ENCODE results near the gene MAST1. TPM values are rescaled to one million over a fixed set of nuclear protein-coding genes. Genes with fewer than 3 reads are reported as not detected.

The MAST1 gene
- total and polyA plus RNA-seq, 8 donors, result 0.43 to 33.9 (median 1.3) TPM; not detected in 1

DNA sequence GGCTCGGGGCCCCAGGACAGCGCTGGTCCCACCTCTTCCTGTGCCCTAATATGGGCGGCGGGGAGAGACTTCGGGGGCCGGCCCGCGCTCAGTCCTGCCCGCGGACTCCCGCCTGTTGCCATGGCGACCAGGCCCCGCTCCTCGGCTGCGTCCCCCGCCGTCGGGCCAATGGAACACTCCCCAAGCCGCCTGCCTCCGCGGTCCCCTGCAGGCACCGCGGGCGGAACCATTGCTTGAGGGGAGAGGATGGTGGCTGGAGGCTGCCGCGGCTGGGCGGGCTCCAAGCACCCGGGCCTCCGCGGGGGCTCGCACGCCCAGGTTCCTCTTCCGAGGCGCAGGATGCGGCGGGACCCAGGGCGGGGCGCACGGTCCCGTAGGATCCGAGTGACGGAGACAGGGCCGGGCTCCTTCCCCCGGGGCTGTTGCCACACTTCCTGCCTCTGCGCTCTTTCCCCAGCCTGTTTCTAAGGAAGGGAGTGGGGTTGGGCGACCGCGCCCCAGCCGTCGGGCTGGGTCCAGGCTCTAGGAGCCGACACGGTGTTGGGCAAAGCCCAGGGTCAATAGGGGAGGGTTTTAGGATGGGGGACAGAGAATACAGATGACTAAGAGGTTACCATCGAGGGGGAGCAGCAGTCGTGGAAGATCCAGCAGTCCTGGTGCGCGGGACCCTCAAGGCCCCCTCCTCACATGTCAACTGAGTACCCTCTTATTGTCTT, 48.3 kb upstream of the MAST1 start:
- Histone ChIP-seq H3K4me1 (peaks cover 61 to 72% (median 63%) of the 10 kb centered on the region in 4 donors), H3K27me3 (no peaks in the 10 kb centered on the region), H3K36me3 (no peaks in the 10 kb centered on the region), H3K9me3 (no peaks in the 10 kb centered on the region), H3K27ac (peak overlapping the region; percentile 92 to 100 (median 99)), H3K4me3 (peak overlapping the region; percentile 79 to 93 (median 86))
- TF ChIP-seq POLR2AphosphoS5 (IDR thresholded peaks at IDR 0.05) (peak; percentile 91 to 98 (median 97)), EP300 (IDR thresholded peaks at IDR 0.05) (peak; percentile 31), CTCF (IDR thresholded peaks at IDR 0.05) (no peak), POLR2A (IDR thresholded peaks at IDR 0.05) (peak in 2 of 4 donors; percentile 45 to 84)
- intact Hi-C loops (cut with DNase I; ENCODE audit: low total_unique reads), result no loop called here
- WGBS, 5 donors, result 0 to 1% (median 0%) methylated on average over 18 to 56 of the region's 56 CpGs
- DNase-seq, result peak; percentile 96 to 99

DNA sequence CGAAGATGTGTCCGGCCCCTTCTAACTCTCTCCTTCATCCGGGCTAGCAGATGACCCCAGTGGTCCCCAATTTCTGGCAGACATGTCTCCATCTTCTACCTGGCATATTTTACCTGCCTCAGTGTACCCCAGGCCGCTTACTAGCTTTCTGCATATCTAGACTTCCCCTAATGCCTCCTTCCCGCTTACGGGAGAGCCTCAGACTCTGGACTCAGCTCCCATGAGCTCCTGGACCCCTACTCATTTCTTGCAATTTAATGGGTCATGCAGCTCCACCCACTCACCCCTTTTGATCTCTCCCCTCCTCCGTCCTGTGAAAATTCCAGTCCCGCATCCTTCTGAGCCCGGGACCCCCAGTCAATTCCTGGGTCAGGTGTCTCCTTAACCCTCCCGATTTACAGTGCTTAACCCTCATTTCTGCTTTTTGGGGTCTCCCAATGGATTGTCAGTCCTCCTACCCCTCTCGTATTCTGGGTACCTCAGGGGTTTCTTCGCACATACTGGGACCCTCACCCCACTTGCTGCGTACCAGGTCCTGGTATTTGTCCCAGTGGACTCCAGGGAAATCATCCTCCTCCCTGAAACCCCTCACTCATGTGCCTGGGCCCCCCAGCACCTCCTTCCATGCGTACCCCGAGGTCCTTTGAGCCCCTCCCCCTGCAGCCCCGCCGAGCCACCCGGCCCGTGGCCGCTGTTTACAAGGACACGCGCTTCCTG, 47.5 kb upstream of the MAST1 start:
- H3K4me1 ChIP-seq, result peaks cover 58 to 66% (median 61%) of the 10 kb centered on the region in 4 donors
- H3K4me3 ChIP-seq, result peak overlapping the region; percentile 79 to 93 (median 86)
- TF ChIP-seq POLR2AphosphoS5 (IDR thresholded peaks at IDR 0.05) (no peak), EP300 (IDR thresholded peaks at IDR 0.05) (no peak), CTCF (IDR thresholded peaks at IDR 0.05) (no peak), POLR2A (IDR thresholded peaks at IDR 0.05) (no peak)
- intact Hi-C loops (cut with DNase I; ENCODE audit: low total_unique reads), result no loop called here
- peak in 1 of 2 donors; percentile 56 for DNase-seq
- no peaks in the 10 kb centered on the region for H3K27me3 ChIP-seq
- 1% methylated on average over 13 to 22 of the region's 22 CpGs for WGBS, 5 donors
- H3K9me3 ChIP-seq, result no peaks in the 10 kb centered on the region
- no peaks in the 10 kb centered on the region for H3K36me3 ChIP-seq
- peak overlapping the region; percentile 92 to 100 (median 99) for H3K27ac ChIP-seq

GRCh38 chr19:12791345-12792050, 46.8 kb upstream of the MAST1 start, which contains the start of gene JUNB:
Gene JUNB, plus strand, starts transcription at chr19:12791486. Its CDS starts 286 bp downstream, at chr19:12791772.
- Histone ChIP-seq H3K4me3 (peak within 1 kb of the TSS; percentile 79 to 93 (median 86)), H3K9me3 (no peaks in the 10 kb centered on the region), H3K27me3 (no peaks in the 10 kb centered on the region), H3K36me3 (no peaks in the 10 kb centered on the region), H3K27ac (peak within 1 kb of the TSS; percentile 92 to 100 (median 99)), H3K4me1 (peaks cover 58 to 66% (median 61%) of the 10 kb centered on the region in 4 donors)
- DNase-seq, result peak; percentile 99
- intact Hi-C loops (cut with DNase I; ENCODE audit: low total_unique reads), result no loop called here
- TF ChIP-seq EP300 (IDR thresholded peaks at IDR 0.05) (peak; percentile 98), POLR2AphosphoS5 (IDR thresholded peaks at IDR 0.05) (peak; percentile 100), CTCF (IDR thresholded peaks at IDR 0.05) (no peak), POLR2A (IDR thresholded peaks at IDR 0.05) (peak in 3 of 4 donors; percentile 97 to 100 (median 100))
- WGBS, 5 donors, result 0 to 1% (median 1%) methylated on average over 40 to 73 of the region's 73 CpGs

Data from stomach (tissue), 9 donors.